SK-N-SH (cell line): ENCODE data around the gene NDUFC2.

Experiments used
- CHD2 ChIP-seq: fragments of 150-350 bp; IDR thresholded peaks from 2 replicates; pipeline ENCODE4 v1.6.1; 2018; ENCODE audit warnings: low read length; ENCODE audit not compliant: partially characterized antibody
- CTCF ChIP-seq: fragments of 200-600 bp; sonication (generic); IDR thresholded peaks from 2 replicates; pipeline ENCODE4 v1.6.1; 2017; ENCODE audit warnings: antibody characterized with exemption, mild to moderate bottlenecking, moderate library complexity
- FOSL2 ChIP-seq: IDR thresholded peaks from 2 replicates; pipeline ENCODE4 v1.4.0; 2012; ENCODE audit warnings: low read depth, mild to moderate bottlenecking, moderate library complexity, borderline replicate concordance
- JUND ChIP-seq: IDR thresholded peaks from 2 replicates; pipeline ENCODE4 v1.4.0; 2012
- PBX3 ChIP-seq: IDR thresholded peaks from 2 replicates; pipeline ENCODE4; 2012
- POLR2AphosphoS5 ChIP-seq: IDR thresholded peaks from 2 replicates; pipeline ENCODE4 v1.6.1; 2012; ENCODE audit warnings: low read depth, low read length
- RCOR1 ChIP-seq: fragments of 150-350 bp; IDR thresholded peaks from 2 replicates; pipeline ENCODE4 v1.6.1; 2017; ENCODE audit warnings: antibody characterized with exemption, low read length
- TAF1 ChIP-seq: IDR thresholded peaks from 2 replicates; pipeline ENCODE4 v1.6.1; 2012; ENCODE audit warnings: low read depth, mild to moderate bottlenecking, low read length, moderate library complexity, borderline replicate concordance
- TEAD4 ChIP-seq: IDR thresholded peaks from 2 replicates; pipeline ENCODE4 v1.4.0; 2012; ENCODE audit warnings: mild to moderate bottlenecking, borderline replicate concordance; ENCODE audit not compliant: insufficient read depth
- TF ChIP-seq, protein P1 (sequence below): fragments of 150-350 bp; IDR thresholded peaks from 2 replicates; pipeline ENCODE4 v1.6.1; 2017; ENCODE audit warnings: antibody characterized with exemption, low read length, low read depth, borderline replicate concordance
- TF ChIP-seq, protein P2 (sequence below): IDR thresholded peaks from 2 replicates; pipeline ENCODE4 v1.4.0; 2012; ENCODE audit warnings: low read depth, borderline replicate concordance
- TF ChIP-seq, protein P3 (sequence below): IDR thresholded peaks from 2 replicates; pipeline ENCODE4 v1.6.1; 2012; ENCODE audit warnings: mild to moderate bottlenecking, low read depth, low read length, moderate library complexity

- TF ChIP-seq CTCF = no peak
- no peak for TF ChIP-seq TEAD4
- no peak for TF ChIP-seq POLR2AphosphoS5
- TF ChIP-seq, protein P1, sequence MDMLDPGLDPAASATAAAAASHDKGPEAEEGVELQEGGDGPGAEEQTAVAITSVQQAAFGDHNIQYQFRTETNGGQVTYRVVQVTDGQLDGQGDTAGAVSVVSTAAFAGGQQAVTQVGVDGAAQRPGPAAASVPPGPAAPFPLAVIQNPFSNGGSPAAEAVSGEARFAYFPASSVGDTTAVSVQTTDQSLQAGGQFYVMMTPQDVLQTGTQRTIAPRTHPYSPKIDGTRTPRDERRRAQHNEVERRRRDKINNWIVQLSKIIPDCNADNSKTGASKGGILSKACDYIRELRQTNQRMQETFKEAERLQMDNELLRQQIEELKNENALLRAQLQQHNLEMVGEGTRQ = no peak
- TF ChIP-seq, protein P2, sequence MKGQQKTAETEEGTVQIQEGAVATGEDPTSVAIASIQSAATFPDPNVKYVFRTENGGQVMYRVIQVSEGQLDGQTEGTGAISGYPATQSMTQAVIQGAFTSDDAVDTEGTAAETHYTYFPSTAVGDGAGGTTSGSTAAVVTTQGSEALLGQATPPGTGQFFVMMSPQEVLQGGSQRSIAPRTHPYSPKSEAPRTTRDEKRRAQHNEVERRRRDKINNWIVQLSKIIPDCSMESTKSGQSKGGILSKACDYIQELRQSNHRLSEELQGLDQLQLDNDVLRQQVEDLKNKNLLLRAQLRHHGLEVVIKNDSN = no peak
- TF ChIP-seq PBX3 = no peak
- no peak for TF ChIP-seq RCOR1
- no peak for TF ChIP-seq JUND
- TF ChIP-seq CHD2 = no peak
- TF ChIP-seq, protein P3, sequence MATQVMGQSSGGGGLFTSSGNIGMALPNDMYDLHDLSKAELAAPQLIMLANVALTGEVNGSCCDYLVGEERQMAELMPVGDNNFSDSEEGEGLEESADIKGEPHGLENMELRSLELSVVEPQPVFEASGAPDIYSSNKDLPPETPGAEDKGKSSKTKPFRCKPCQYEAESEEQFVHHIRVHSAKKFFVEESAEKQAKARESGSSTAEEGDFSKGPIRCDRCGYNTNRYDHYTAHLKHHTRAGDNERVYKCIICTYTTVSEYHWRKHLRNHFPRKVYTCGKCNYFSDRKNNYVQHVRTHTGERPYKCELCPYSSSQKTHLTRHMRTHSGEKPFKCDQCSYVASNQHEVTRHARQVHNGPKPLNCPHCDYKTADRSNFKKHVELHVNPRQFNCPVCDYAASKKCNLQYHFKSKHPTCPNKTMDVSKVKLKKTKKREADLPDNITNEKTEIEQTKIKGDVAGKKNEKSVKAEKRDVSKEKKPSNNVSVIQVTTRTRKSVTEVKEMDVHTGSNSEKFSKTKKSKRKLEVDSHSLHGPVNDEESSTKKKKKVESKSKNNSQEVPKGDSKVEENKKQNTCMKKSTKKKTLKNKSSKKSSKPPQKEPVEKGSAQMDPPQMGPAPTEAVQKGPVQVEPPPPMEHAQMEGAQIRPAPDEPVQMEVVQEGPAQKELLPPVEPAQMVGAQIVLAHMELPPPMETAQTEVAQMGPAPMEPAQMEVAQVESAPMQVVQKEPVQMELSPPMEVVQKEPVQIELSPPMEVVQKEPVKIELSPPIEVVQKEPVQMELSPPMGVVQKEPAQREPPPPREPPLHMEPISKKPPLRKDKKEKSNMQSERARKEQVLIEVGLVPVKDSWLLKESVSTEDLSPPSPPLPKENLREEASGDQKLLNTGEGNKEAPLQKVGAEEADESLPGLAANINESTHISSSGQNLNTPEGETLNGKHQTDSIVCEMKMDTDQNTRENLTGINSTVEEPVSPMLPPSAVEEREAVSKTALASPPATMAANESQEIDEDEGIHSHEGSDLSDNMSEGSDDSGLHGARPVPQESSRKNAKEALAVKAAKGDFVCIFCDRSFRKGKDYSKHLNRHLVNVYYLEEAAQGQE = no peak
- no peak for TF ChIP-seq TAF1
- TF ChIP-seq FOSL2 = no peak
Measured at GRCh38 chr11:78072455-78072854, 7.2 kb downstream of the NDUFC2 start.
